SK-N-SH treated with all-trans-retinoic acid at 6 μM for 48 hours (cell line): Measurements from ENCODE around the gene KAT6B.

Experiments used
- TF ChIP-seq, protein P1 (sequence below): fragments of 250-450 bp; sonication (Bioruptor Pico); IDR thresholded peaks from 2 replicates; pipeline ENCODE4 v1.5.1; 2021; ENCODE audit warnings: mild to moderate bottlenecking, moderate library complexity
- TF ChIP-seq, protein P2 (sequence below): fragments of 250-450 bp; sonication (Bioruptor Pico); IDR thresholded peaks from 2 replicates; pipeline ENCODE4 v1.8.0; 2020; ENCODE audit warnings: mild to moderate bottlenecking, moderate library complexity, borderline replicate concordance

DNA sequence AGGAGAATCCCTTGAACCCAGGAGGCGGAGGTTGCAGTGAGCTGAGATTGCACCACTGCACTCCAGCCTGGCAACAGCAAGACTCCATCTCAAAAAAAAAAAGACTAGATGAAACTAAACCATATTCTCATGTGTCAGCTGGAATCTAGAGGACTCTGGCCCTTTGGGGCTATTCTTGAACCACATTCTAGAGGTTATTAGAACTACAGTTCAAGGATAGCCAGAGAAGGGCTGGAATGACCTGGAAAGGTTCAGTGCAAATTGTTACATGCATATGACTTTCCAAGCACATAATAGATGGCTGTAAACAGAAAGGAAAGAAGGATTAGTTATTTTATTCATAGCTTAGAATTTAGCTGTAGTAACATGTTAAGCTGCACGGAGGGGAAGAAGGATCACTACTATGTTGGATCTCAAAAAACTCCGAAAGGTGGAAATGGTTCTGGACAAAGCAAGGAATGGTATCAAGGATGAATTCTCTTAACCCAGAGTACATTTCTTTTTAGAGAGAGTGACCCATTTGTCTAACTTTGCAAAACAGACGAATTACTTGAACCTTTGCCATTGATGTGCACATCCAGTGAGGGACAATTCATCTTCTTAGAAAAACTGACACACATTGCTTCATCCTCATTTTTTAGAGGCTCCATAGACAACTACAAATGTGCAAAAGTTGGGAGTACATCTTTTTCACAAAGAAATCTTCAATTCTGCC lies 161.1 kb downstream of the KAT6B start:
- TF ChIP-seq, protein P1, sequence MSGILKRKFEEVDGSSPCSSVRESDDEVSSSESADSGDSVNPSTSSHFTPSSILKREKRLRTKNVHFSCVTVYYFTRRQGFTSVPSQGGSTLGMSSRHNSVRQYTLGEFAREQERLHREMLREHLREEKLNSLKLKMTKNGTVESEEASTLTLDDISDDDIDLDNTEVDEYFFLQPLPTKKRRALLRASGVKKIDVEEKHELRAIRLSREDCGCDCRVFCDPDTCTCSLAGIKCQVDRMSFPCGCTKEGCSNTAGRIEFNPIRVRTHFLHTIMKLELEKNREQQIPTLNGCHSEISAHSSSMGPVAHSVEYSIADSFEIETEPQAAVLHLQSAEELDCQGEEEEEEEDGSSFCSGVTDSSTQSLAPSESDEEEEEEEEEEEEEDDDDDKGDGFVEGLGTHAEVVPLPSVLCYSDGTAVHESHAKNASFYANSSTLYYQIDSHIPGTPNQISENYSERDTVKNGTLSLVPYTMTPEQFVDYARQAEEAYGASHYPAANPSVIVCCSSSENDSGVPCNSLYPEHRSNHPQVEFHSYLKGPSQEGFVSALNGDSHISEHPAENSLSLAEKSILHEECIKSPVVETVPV (CRISPR knock-in tag): no peak
- TF ChIP-seq, protein P2, sequence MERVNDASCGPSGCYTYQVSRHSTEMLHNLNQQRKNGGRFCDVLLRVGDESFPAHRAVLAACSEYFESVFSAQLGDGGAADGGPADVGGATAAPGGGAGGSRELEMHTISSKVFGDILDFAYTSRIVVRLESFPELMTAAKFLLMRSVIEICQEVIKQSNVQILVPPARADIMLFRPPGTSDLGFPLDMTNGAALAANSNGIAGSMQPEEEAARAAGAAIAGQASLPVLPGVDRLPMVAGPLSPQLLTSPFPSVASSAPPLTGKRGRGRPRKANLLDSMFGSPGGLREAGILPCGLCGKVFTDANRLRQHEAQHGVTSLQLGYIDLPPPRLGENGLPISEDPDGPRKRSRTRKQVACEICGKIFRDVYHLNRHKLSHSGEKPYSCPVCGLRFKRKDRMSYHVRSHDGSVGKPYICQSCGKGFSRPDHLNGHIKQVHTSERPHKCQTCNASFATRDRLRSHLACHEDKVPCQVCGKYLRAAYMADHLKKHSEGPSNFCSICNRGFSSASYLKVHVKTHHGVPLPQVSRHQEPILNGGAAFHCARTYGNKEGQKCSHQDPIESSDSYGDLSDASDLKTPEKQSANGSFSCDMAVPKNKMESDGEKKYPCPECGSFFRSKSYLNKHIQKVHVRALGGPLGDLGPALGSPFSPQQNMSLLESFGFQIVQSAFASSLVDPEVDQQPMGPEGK (CRISPR knock-in tag): no peak
